Suppressor macrophage treated with lipopolysaccharide for 1 hour (primary cell): ENCODE data around the gene MNAT1.
"Not testable (repeated sequence)": the region's sequence is repeated elsewhere in the genome, so short reads cannot be mapped to it uniquely, and the experiment has no call there.

ENCODE experiments used
- DNase-seq, 3 donors: peaks; one replicate each; pipeline ENCODE4 v3.0.0-alpha.2; 2020 to 2022

Gene MNAT1

DNA sequence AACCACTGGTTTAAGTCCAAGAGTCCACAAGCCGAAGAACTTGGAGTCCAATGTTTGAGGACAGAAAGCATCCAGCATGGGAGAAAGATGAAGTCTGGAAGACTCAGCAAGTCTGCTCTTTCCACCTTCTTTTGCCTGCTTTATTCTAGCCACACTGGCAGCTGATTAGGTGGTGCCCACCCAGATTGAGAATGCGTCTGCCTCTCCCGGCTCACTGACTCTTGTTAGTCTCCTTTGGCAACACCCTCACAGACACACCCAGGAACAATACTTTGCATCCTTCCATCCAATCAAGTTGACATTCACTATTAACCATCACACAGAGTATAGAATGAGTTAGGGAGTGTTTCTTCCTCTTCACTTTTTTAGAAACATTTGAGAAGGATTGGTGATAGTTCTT is 156.1 kb downstream of the MNAT1 start:
- not testable (repeated sequence) for DNase-seq

DNA sequence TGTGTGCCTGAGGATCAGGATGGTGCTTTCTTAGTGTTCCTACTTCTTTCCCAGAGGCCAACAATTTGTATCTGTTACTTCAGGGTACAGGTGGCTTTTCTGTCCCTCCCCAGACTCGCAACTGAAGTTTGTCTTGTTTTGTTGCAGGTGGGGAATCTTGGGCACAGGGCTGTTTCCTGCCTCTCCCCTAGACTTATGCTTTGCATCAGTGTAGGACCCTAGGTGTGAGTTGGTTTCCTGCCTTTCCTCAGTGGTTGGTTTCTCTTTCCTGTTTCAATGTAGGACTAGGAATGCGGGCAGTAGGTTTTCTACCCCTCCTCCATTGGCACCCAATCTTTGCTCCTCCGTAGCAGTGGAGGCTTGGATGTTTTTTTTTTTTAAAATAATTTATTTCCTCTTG is 159.3 kb downstream of the MNAT1 start:
- no peak for DNase-seq

DNA sequence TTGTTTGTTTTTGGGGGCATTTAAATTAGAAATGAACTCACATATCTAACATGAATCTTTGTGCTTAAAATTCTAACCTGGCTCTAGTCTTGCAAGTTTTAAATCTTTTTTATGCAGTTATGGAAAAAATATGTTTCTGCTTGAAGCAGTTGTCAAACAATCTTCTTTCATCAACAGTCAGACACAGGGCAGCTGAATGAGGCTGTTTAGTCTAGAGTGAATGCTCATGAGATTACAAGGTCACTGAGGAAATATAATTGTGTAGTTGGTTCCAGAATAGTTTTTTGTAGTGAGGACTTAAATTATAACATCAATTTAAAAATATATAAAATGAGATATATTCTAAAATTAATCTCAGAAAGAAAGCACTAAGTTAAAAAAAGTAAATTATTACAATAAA is 169.8 kb downstream of the MNAT1 start:
- DNase-seq, result no peak

DNA sequence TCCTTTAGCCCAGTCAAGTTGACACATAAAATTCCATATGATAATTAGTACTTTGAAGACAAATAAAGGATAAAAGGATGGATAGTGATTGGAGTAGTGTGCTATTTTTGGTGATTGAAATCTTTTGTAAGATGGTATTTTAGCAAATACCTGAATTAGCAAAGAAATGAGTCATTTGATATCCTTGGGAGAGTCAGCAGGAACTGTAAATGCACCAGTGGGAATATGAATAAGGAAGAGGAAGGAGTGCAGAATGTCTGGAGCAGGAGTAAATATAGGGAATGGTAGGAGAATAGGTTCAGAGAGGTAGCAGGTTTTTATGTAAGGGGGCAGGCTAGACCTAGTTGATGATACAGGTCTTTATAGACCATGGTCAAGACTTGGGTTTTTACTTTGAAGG is 171.4 kb downstream of the MNAT1 start:
- no peak for DNase-seq

DNA sequence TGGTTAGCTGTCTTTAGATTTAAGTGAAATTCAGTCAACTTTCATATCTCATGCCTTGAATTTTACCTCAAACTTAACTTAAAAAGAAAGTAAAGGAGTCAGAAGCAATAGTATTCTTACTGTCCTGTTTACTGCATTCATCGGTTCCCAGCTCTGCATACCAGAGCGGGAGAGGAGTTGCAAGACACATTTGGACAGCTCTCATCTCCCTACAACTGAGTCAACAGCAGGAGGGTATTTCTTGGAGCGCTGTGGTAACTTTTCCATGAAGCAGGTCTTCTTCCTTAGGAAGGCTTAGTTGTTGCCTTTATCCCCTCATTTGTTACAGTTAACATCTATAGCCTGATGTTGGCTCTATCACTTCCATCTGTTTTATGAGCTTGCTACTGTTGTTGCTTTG is 181.2 kb downstream of the MNAT1 start:
- DNase-seq, result no peak

DNA sequence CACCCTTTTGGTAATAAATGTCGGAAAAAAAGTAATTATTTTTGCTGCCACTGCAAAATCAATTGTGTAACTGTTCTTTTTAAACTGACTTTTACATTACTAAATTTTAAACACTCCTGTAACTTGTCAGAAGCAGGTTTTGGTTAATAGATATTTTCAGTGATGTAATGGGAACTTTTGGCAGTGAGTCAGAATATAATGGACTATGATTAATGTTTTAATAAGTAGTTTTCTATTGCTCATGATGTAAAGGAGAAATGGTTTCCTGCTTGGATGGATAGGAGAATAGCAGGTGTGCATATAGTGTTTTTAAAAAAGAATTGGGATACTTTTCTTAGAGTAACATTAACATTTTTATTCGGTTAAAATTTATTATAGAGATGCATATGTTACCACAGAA is 187.5 kb downstream of the MNAT1 start:
- peak; percentile 3 to 48 (median 42) for DNase-seq

DNA sequence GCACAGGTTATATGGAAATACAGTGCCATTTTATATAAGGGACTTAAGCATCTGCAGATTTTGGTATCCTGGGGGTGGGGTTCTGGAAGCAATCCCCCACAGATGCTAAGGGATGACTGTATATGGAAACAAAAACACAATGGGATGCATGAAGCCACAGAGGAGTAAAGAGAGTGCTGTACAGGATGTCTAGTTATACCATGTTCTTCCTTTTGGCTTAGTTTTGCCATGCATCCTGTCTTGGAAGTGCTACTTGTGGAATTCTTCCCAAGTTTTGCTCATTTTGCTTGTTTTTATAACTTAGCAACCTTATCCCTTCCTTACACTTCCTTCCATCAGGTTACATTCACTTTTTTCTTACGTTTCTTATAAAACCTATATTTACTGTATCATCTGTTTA is 190.7 kb downstream of the MNAT1 start:
- DNase-seq, result no peak

DNA sequence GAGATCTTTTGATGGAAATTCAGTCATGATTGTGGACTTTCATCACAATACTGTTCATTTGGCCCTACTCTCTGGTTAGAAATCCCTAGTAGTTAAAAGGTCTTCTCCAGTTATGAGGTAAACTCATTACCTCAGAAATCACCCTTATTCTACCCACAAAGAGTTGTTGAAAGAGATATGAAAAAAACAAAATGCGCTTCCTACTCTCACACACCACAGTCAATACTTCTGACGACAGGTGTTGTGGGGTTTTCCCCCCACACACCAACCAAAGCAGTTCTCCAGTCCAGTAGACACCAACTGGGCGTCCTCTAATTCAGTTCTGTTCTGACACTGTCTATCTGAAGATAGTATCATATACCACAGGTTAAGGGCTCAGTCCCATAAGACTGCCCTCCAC is 191.4 kb downstream of the MNAT1 start:
- DNase-seq, result no peak

DNA sequence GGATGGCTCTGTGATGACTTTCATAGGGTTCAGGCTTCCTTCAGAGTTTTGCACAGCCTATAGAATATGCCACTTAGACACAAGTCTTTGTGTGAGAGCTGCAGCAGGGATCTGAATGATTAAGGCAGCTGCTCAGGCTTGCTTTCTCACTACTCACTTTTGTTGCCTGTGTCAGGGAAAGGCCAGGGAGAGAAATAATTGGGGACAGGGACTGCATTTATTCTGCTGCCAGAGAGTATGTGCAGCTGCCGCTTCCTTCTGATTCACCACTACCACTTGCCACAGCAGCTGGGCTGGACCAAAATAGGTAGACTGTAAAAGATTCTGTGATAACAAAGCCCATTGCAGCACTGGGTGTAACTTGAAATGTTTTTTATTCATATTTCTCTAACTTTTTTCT is 196.7 kb downstream of the MNAT1 start:
- DNase-seq, result no peak

DNA sequence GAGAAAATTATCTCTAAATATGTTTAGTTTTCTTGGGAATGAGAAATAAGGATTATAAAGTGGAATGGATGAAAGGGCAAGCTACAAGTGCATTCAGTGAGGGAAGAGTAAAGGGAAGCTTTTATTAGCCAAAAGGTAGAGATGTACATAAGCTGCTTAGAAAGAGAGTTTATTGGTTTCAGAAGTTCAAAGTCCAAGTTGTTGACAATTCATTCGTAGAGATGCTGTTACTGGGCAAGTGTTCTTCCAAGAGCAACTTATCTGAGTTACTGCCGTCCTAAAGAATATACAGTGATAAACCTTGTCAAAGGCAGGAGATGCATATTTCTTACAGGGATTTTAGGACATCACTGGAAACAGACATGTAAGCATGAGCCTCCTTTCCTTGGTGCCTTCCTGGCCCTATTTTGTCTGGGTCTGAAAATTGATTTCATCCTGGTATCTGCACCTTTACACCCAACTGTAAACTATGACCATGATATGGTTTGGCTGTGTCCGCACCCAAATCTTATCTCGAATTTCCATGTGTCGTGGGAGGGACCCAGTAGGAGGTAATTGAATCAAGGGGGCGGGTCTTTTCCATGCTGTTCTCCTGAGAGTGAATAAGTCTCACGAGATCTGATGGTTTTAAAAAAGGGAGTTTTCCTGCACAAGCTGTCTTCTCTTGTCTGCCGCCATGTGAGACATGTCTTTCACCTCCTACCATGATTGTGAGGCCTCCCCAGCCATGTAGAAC is 199.5 kb downstream of the MNAT1 start:
- DNase-seq, result no peak

DNA sequence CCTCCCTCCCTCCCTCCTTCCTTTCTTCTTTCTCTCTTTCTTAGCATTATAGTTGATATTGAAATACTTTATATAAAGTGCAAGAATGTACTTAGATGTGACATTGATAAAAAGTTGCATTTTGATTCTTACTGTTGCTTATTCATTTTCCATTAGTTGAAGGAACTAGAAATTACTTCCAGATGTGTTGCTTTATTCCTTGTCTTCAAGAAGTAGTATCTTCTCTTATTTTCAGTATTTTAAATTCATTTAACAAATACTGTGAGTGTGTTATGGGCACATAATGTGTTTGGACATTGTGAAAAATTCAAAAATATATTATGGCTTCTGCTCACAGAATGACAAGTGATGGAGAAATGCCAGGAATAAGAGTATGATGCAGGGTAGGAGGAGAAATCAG is 200.8 kb downstream of the MNAT1 start:
- no peak for DNase-seq

DNA sequence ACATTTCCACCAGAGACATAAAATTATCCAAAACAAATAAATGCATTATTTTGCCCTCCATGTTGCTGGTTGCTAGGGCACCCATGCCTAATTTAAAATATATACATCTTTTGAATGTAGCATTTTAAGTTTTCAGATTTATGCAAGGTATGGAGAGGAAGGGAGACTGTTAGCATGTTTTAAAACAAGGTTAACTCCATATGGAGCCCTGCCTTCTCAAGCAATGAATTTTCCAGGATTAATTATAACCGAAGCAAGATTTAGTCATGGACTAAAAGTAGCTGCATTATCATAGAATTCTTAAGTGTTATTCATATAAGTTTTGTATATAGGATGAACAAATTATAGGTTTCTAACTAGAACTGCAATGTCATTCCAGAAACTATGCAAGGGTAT is 209.1 kb downstream of the MNAT1 start:
- no peak for DNase-seq

DNA sequence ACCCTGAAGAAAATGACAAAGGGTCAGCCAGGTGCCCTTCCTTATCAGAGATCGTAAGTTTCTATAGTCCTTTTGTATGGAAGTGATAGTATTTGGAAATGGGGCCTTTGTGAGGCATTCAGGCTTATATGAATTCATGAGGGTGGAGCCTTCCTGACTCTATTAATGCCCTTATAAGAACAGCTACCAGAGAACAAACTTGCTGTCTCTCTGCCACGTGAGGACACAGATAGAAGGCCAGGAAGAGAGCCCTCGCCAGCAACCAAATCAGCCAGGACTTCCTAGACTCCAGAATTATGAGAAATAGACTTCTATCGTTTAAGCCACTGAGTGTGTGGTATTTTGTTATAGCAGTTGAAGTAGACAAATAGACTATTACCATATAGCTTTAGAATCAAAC is 209.6 kb downstream of the MNAT1 start:
- DNase-seq, result no peak

DNA sequence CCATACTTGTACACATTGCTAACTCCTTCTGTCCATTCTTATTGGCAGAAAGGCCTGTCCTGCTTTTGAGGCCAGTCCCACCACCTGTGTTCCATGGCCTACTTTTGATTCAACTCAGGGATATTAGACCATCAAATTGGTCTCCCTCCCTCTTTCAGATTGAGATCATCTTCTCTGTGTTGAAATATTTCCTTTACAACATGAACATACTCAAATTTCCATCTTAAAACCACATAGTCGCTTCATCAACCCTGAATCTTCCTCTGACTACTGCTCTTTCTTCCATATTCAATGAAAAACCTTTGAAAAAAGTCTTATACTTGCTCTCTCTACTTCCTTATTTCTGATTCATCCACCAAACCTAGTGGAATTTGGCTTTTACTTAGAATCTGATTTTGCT is 211.4 kb downstream of the MNAT1 start:
- DNase-seq, result peak; percentile 1 to 39 (median 37)

DNA sequence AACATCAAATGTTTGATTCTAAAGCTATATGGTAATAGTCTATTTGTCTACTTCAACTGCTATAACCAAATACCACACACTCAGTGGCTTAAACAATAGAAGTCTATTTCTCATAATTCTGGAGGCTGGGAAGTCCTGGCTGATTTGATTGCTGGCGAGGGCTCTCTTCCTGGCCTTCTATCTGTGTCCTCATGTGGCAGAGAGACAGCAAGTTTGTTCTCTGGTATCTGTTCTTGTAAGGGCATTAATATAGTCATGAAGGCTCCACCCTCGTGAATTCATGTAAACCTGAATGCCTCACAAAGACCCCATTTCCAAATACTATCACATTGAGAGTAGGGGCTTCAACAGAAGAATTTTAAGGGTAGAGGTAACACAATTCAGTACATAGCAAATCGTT is 212.2 kb downstream of the MNAT1 start:
- DNase-seq, result no peak

DNA sequence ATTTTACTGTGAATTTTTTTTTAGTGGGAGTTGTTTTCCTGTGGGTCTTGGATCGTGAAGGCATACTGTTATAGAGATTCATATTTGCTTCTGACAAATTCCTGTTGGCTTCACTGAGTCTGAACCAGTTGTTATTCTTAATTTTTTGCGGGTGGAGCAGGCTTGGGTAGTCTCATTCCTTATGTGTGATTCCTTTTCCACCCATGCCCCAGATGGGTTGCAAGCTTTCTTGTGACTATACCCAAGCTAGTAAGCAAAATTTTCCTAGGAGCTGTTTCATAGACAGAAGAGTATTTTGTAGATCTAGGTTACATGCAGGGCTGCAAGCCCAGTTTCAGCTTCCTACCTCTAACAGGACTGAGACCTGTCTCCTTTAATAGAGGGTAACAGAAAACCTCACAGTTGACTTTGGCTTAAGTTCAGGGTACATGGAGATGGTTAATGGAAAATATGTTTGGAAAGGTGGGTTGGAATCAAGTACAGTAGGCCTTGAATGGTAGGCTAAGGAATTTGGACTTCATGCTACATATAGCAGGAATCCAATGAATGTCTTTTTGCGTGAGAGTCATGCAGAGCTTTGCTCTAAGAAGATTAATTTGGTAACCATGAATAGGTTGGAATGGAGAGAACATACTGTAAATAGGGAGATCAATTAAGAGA is 217.3 kb downstream of the MNAT1 start:
- no peak for DNase-seq

DNA sequence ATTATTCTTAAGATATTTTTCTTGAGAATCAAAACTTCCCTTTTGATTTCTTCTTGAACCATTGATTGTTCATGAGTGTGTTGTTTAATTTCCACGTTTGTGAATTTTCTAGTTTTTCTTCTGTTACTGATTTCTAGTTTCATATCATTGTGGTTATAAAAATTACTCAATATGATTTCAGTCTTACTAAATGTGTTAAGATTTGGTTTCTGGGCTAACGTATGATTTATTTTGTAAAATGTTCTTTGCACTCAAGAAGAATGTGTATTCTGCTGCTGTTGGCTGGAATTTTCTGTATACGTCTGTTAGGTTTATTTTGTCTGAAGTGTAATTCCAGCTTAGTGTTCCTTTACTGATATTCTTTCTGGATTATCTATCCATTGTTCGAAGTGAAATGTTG is 221.6 kb downstream of the MNAT1 start:
- no peak for DNase-seq

DNA sequence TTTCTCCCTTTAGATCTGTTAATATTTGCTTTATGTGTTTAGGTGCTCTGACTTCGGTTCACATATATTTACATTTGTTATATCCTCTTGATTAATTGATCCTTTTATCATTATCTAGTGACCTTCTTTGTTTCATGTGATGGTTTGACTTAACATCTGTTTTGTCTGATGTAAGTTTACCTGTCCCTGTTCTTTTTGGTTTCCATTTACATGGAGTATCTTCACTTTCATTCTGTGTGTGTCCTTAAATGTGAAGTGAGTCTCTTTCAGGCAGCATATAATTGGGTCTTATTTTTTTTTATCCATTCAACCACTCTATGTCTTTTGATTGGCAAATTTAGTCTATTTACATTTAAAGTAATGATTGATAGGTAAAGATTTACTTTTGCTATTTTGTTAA is 222.1 kb downstream of the MNAT1 start:
- DNase-seq, result no peak

DNA sequence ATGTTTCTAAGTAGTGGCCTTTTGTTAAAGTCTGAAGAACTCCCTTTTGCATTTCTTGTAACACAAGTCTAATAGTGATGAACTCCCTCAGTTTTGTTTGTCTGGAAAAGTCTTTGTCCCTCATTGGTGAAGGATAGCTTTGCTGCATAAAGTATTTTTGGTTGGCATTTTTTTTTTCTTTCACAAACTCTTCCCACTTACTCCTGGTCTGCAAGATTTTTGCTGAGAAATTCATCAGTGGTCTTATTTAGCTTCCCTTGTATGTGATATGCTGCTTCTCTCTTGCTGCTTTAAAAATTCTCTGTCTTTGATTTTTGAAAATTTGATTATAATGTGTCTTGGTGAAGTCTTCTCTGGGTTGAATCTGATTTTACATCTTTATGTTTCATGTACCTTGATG is 223.6 kb downstream of the MNAT1 start:
- no peak for DNase-seq

DNA sequence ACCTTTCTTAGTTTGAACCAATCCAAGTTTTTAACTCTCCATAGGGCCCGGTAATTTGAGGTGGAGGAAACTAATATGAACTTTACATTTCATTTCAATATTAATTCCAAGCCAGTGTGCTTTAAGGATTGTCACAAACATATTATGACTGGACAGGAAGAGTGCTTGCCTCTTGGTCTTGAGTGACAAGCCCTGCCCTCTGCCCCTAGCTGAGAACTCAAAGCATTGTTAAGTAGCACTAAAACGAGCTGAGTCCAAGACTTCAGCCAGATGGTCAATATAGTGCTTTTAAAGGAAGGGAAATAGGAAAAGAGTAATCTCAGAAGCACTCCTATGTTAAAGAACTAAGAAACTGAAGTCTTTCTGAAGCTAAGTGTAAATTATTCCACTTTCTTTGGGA is 229.2 kb downstream of the MNAT1 start:
- no peak for DNase-seq

DNA sequence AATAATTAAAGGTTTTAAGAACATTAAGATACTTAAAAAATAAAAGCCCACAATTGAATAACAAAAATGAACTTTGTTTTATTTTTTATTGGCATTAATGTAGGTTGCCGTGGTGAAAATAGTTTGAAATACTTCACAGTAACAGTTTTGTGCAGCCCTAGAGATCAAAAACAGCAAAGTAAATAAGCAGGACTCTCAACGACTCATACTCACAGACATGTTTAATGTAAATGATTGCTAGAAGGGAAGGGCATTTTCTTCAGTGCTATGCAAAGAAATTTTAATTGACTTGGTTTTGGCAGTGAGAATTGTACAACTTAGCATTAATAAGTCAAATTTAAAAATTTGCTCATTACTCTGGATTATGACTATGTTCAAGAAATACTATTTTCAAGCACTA is 230.3 kb downstream of the MNAT1 start:
- DNase-seq, result no peak

DNA sequence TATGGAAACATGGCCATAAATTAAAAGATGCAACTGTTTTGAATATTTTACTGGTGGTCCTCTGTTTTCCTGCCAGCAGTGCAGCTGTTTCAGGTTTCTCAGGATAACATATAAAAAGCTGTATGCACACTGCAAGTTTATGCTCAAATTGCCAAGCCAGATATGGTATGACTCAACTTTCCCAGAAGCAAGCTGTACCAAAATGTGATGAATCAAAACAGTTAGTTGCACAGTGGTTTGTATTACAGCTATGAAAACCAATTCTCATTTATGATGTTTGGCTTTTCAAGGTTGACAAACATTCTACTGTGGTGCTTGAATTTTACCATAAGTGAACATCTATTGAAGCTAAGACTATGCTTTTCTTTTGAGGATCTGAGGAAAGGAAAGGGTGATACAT is 230.8 kb downstream of the MNAT1 start:
- DNase-seq, result no peak

DNA sequence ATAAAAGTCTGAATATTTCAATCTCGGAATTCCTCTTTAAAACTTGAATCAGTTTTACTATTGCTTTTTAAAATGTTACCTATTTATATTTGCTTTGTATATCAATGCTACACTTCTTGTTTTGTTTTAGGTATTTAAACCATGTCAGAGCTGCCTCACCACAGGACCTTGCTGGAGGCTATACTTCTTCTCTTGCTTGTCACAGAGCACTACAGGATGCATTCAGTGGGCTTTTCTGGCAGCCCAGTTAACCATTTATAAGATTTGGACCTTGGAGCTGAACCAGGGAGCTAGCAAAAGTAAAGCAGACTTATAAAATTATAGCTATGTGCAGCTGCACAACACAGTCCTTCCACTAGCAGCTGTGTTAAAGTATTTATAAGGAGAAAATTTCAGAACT is 233.5 kb downstream of the MNAT1 start:
- no peak for DNase-seq

DNA sequence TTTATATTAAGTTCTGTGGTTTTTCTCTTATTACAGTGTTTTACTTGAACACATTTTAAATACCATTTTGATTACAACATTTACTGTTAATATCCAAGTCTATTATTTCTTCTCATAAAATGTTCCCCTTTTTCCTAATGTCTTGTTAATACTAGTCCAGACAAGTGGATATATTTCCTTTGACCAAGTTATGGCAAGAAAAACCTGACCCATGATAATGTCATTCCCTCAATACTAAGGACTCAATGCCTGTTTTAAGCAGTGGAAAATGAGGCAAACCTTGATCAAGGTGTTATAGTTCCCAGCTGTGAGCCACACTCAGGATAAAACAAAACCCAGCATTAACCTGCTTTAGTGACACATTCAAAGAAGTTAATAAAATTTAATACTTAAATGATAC is 234.1 kb downstream of the MNAT1 start:
- DNase-seq, result no peak

DNA sequence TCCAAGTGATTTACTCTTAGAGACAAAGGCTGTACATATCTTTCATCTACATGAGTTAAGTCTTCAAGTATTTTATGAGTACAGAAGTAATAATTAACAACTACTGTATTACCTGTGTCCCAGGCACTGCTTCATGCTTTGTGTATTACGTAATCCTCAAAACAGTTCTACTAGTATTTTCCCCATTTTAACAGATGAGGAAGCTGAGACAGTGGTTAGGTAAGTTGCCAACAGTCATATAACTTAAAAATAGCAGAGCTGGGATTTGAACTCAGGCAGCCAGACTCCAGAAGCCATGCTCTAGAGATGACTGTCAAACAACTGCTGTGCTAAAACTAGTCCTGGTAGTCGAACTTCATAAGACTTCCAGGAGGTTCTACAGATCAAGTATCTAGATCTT is 235.6 kb downstream of the MNAT1 start:
- no peak for DNase-seq
